GM23338 (cell line): ENCODE results near the gene ZDHHC18. TPM values are rescaled to one million over a fixed set of nuclear protein-coding genes. Genes with fewer than 3 reads are reported as not detected.
A peak's percentile ranks its signal among the peaks of the same experiment; 100 is the strongest.

ENCODE experiments used
- ATAC-seq: fragments of 200-7000 bp; cut with Tn5 transposase; 3 replicates; pipeline ENCODE4 v1.9.1; 2020
- DNase-seq: peaks from one replicate; pipeline ENCODE4 v3.0.0-alpha.2; 2015; ENCODE audit warnings: low spot score
- H2AFZ ChIP-seq: fragments of 200-600 bp; sonication (generic); 2 replicates; pipeline ENCODE4 v1.8.0; 2016; ENCODE audit warnings: antibody characterized with exemption, mild to moderate bottlenecking, moderate library complexity
- H3F3A ChIP-seq: fragments of 200-600 bp; sonication (generic); replicated peaks from 2 replicates; pipeline ENCODE4 v1.8.0; 2017; ENCODE audit warnings: antibody characterized with exemption, mixed run types, low read depth
- H3K27ac ChIP-seq: fragments of 200-600 bp; sonication (generic); 2 replicates; pipeline ENCODE4 v1.6.1; 2016; ENCODE audit warnings: low read depth
- H3K27me3 ChIP-seq: fragments of 200-600 bp; sonication (generic); 2 replicates; pipeline ENCODE4 v1.8.0; 2016; ENCODE audit warnings: mild to moderate bottlenecking, mixed run types, moderate library complexity; ENCODE audit not compliant: insufficient read depth
- H3K36me3 ChIP-seq: fragments of 200-600 bp; sonication (generic); 2 replicates; pipeline ENCODE4 v1.8.0; 2016; ENCODE audit warnings: mild to moderate bottlenecking; ENCODE audit not compliant: insufficient read depth
- H3K4me1 ChIP-seq: fragments of 200-600 bp; sonication (generic); 2 replicates; pipeline ENCODE4 v1.8.0; 2016; ENCODE audit warnings: mild to moderate bottlenecking, moderate library complexity; ENCODE audit not compliant: insufficient read depth
- H3K4me2 ChIP-seq: fragments of 200-600 bp; sonication (generic); 2 replicates; pipeline ENCODE4 v1.7.1; 2017; ENCODE audit warnings: mixed run types
- H3K4me3 ChIP-seq: fragments of 200-600 bp; sonication (generic); 2 replicates; pipeline ENCODE4 v1.6.1; 2016; ENCODE audit warnings: mixed run types
- H3K79me2 ChIP-seq: fragments of 200-600 bp; sonication (generic); replicated peaks from 2 replicates; pipeline ENCODE4 v1.8.0; 2017; ENCODE audit warnings: mild to moderate bottlenecking; ENCODE audit not compliant: insufficient read depth
- H3K9me2 ChIP-seq: fragments of 200-600 bp; sonication (generic); 2 replicates; pipeline ENCODE4 v1.8.0; 2017; ENCODE audit not compliant: insufficient read depth
- H4K20me1 ChIP-seq: fragments of 200-600 bp; sonication (generic); replicated peaks from 2 replicates; pipeline ENCODE4 v1.8.0; 2017; ENCODE audit warnings: mild to moderate bottlenecking; ENCODE audit not compliant: insufficient read depth
- H3K27ac Mint-ChIP-seq: 2 replicates; pipeline ENCODE4 v1.8.0; 2020; ENCODE audit warnings: inconsistent platforms, mild to moderate bottlenecking, moderate library complexity, mixed read lengths
- H3K27me3 Mint-ChIP-seq: 3 replicates; pipeline ENCODE4 v1.8.0; 2022; ENCODE audit warnings: low read depth, mild to moderate bottlenecking, moderate library complexity, mixed read lengths, inconsistent platforms; ENCODE audit not compliant: insufficient read depth, poor library complexity
- H3K36me3 Mint-ChIP-seq: 3 replicates; pipeline ENCODE4 v1.8.0; 2021; ENCODE audit warnings: low read depth, mild to moderate bottlenecking, inconsistent platforms, moderate library complexity, mixed read lengths
- H3K4me1 Mint-ChIP-seq: 3 replicates; pipeline ENCODE4 v1.8.0; 2020; ENCODE audit warnings: mild to moderate bottlenecking, inconsistent platforms, mixed read lengths
- H3K4me3 Mint-ChIP-seq: 3 replicates; pipeline ENCODE4 v1.8.0; 2021; ENCODE audit warnings: moderate library complexity, mild to moderate bottlenecking, inconsistent platforms, mixed read lengths
- H3K9me3 Mint-ChIP-seq: 3 replicates; pipeline ENCODE4 v1.8.0; 2020; ENCODE audit warnings: moderate library complexity, mild to moderate bottlenecking, inconsistent platforms, mixed read lengths
- CREB1 ChIP-seq: fragments of 250-450 bp; sonication (Bioruptor Pico); IDR thresholded peaks from 2 replicates; pipeline ENCODE4 v1.5.0; 2020; ENCODE audit warnings: low read depth, mild to moderate bottlenecking, moderate library complexity
- EZH2 ChIP-seq: fragments of 200-600 bp; sonication (generic); IDR thresholded peaks from one replicate; pipeline ENCODE4 v1.8.0; 2017; ENCODE audit warnings: antibody characterized with exemption, mild to moderate bottlenecking, low read depth; ENCODE audit not compliant: unreplicated experiment
- ZNF331 ChIP-seq: fragments of 250-450 bp; sonication (Bioruptor Pico); IDR thresholded peaks from 2 replicates; pipeline ENCODE4 v1.5.0; 2020; ENCODE audit warnings: low read depth, mild to moderate bottlenecking, moderate library complexity
- ZNF462 ChIP-seq: fragments of 250-450 bp; sonication (Bioruptor Pico); IDR thresholded peaks from 2 replicates; pipeline ENCODE4 v1.5.0; 2020; ENCODE audit warnings: mild to moderate bottlenecking, moderate library complexity
- polyA plus RNA-seq: library from polyadenylated mRNA; unstranded; fragments of >200 nt; fragmentation: Nextera tagmentation; extraction: Ambion mirVana; gene quantifications from 2 replicates; pipeline ENCODE4 v1.2.1, GENCODE V29; 2016
- total RNA-seq: library from RNA; depleted of rRNA; stranded (reverse); fragments of >200 nt; shearing (Covaris generic); gene quantifications from 2 replicates; pipeline ENCODE4 v1.2.3, GENCODE V29; 2014

Gene ZDHHC18
- total and polyA plus RNA-seq, 2 experiments from 2014 or later = 6.3 to 26.8 TPM

GRCh38 chr1:26888231-26888630 is 61.7 kb downstream of the ZDHHC18 start:
- TF ChIP-seq ZNF331 (CRISPR knock-in tag) = no peak
- no peak for TF ChIP-seq EZH2
- TF ChIP-seq ZNF462 (CRISPR knock-in tag) = no peak
- no peak for TF ChIP-seq CREB1 (CRISPR knock-in tag)
- no peaks in the 10 kb centered on the region for H3K9me2 ChIP-seq
- no peak overlapping the region for H2AFZ ChIP-seq
- H3K27ac ChIP-seq = no peak overlapping the region
- DNase-seq (no peak), ATAC-seq (no peak)
- no peak overlapping the region for H3K4me2 ChIP-seq
- Mint-ChIP-seq H3K4me3 (peak overlapping the region; percentile 92), H3K27ac (no peak overlapping the region), H3K27me3 (peaks cover 12% of the 10 kb centered on the region), H3K4me1 (peaks cover 5% of the 10 kb centered on the region; the same call in 2 of the 3 replicates), H3K9me3 (no peaks in the 10 kb centered on the region), H3K36me3 (peaks cover 64% of the 10 kb centered on the region)
- H3K36me3 ChIP-seq = peaks cover 41% of the 10 kb centered on the region
- H3K4me1 ChIP-seq = no peaks in the 10 kb centered on the region
- H3K79me2 ChIP-seq = peaks cover 10% of the 10 kb centered on the region
- H3K4me3 ChIP-seq = no peak overlapping the region
- no peaks in the 10 kb centered on the region for H3K27me3 ChIP-seq
- peaks cover 26% of the 10 kb centered on the region for H3F3A ChIP-seq
- H4K20me1 ChIP-seq = 0 out of 2 replicates have a peak, but pooled peaks cover 6% of the 10 kb centered on the region
